Lower leg skin (tissue), 3 donors: Measurements from ENCODE around the gene VAT1L.

ENCODE experiments used
- POLR2A ChIP-seq, 2 donors: fragments of 450-650 bp; IDR thresholded peaks; one replicate each; pipeline ENCODE4 v1.6.1; 2016 to 2017; ENCODE audit warnings: antibody characterized with exemption in 2 of 2, mild to moderate bottlenecking in 1 of 2, moderate library complexity in 1 of 2
- TF ChIP-seq, protein P1 (sequence below), 3 donors: fragments of 450-650 bp; IDR thresholded peaks; one replicate each; pipeline ENCODE4 v1.5.1; 2016; ENCODE audit warnings: antibody characterized with exemption in 3 of 3, mild to moderate bottlenecking in 3 of 3, moderate library complexity in 2 of 3

GRCh38 chr16:77972062-77972392 lies 183.7 kb downstream of the VAT1L start:
- TF ChIP-seq, protein P1, sequence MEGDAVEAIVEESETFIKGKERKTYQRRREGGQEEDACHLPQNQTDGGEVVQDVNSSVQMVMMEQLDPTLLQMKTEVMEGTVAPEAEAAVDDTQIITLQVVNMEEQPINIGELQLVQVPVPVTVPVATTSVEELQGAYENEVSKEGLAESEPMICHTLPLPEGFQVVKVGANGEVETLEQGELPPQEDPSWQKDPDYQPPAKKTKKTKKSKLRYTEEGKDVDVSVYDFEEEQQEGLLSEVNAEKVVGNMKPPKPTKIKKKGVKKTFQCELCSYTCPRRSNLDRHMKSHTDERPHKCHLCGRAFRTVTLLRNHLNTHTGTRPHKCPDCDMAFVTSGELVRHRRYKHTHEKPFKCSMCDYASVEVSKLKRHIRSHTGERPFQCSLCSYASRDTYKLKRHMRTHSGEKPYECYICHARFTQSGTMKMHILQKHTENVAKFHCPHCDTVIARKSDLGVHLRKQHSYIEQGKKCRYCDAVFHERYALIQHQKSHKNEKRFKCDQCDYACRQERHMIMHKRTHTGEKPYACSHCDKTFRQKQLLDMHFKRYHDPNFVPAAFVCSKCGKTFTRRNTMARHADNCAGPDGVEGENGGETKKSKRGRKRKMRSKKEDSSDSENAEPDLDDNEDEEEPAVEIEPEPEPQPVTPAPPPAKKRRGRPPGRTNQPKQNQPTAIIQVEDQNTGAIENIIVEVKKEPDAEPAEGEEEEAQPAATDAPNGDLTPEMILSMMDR (IDR thresholded peaks at IDR 0.05): no peak
- TF ChIP-seq POLR2A (IDR thresholded peaks at IDR 0.05): no peak
